Stimulated activated CD8-positive, alpha-beta memory T cell treated with anti-CD3 and anti-CD28 coated beads, Interleukin-7, amount 100 ng/mL, for 24 hours (primary cell): ENCODE results near the gene HNF1A.
"Not testable (repeated sequence)": the region's sequence is repeated elsewhere in the genome, so short reads cannot be mapped to it uniquely, and the experiment has no call there.

ENCODE experiments used
- DNase-seq: peaks from one replicate; pipeline ENCODE4 v3.0.0-alpha.2; 2020; ENCODE audit warnings: low read depth

HNF1A gene

DNA sequence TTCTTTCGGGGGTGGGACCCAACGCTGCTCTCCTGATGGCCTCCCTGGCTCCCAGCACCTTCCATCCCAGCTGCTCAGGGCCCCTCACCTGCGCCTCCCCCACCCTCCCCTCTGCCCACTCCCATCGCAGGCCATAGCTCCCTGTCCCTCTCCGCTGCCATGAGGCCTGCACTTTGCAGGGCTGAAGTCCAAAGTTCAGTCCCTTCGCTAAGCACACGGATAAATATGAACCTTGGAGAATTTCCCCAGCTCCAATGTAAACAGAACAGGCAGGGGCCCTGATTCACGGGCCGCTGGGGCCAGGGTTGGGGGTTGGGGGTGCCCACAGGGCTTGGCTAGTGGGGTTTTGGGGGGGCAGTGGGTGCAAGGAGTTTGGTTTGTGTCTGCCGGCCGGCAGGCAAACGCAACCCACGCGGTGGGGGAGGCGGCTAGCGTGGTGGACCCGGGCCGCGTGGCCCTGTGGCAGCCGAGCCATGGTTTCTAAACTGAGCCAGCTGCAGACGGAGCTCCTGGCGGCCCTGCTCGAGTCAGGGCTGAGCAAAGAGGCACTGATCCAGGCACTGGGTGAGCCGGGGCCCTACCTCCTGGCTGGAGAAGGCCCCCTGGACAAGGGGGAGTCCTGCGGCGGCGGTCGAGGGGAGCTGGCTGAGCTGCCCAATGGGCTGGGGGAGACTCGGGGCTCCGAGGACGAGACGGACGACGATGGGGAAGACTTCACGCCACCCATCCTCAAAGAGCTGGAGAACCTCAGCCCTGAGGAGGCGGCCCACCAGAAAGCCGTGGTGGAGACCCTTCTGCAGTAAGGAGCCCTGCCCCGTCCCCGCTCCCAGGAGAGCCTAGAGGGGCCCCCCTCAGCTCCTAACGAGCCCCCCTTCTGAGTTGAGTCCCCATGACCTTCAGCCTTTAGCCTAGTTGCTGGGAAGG is at the start of gene HNF1A:
TSS of gene HNF1A (plus strand) at position 248 of the 924 bp plus-strand sequence. CDS start at position 474, 226 bp downstream.
- DNase-seq = no peak

GRCh38 chr12:120928864-120929652 is 49.3 kb upstream of the HNF1A start:
- no peak for DNase-seq

- DNase-seq = no peak
These were observed 48.3 kb upstream of the HNF1A start for GRCh38 chr12:120930032-120930431.

DNA sequence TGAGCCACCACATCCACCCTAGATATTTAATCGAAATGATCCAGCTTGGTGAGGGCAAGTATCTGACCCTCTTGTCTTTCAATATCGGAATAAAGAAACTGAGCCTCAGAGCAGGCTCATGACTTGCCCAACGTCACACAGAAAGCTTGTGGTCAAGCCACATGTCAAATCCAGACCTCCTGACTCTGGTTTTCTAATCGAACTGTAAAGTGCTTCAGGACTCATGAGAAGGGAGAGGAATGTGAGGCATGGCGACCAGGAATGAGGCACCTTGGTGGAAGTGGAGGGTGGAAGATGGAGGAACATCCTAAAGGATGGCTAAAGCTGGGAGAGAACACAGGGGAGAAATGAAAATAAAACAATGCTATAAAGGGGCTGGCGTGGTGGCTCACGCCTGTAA is 46.3 kb upstream of the HNF1A start:
- DNase-seq = no peak

DNA sequence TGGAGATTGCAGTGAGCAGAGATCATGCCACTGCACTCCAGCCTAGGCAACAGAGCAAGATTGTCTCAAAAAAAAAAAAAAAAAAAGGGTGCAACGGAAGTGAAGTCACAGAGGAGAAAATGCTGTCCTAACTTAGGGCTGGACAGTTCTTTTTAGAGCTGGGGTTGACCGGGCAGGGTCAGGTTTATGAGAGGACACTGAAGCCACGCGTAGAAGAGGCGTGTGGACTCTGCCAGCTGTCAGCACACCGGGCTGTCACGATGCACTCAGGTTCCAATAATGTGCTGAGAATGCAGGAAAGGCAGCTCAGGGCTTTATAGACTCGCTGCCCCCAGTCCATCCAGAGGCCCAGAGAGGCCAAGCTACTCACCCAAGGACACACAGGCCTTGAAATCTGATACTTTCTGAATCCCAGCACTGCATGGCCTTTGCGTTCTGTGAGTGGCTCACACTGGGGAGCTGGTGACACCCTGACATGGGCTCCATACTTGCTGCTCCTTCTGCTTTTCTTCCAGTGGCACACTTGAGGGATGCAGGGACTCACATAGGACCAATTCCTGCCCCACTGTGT is 45.3 kb upstream of the HNF1A start:
- DNase-seq = no peak

GRCh38 chr12:120933786-120934185 is 44.6 kb upstream of the HNF1A start:
- DNase-seq = no peak

GRCh38 chr12:120936197-120936596 is 42.1 kb upstream of the HNF1A start:
- DNase-seq = no peak

DNA sequence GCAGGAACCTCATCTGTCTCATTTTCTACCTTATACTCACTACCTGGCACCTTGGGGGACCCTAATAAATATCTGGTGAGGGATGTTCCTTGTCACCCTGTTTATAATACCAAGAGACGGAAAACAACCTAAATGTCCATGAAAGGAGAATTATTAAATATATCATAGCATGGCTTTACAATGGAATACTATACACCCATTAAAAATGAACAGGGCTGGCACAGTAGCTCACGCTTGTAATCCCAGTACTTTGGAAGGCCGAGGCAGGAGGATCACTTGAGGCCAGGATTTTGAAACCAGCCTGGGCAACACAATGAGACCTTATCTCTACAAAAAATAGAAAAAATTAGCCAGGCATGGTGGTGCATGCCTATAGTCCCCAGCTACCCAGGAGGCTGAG is 39.8 kb upstream of the HNF1A start:
- no peak for DNase-seq

DNA sequence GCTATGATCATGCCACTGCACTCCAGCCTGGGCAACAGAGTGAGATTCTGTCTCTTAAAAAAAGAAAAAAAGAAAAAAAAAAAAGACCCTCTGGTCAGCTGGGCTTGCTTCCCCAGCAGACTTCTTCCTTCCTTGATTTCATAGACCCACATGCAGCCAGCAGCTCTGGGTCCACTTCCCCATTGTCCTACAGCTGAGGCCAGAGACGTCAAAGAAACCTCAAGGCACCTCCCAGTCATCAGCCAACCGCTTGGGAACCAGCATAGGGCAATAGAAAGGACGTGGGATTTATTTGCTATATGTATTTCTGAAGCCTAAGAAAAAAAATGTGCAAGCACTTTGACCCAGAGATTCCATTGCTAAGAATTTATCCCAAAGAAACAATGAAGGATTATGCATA is 38.8 kb upstream of the HNF1A start:
- no peak for DNase-seq

DNA sequence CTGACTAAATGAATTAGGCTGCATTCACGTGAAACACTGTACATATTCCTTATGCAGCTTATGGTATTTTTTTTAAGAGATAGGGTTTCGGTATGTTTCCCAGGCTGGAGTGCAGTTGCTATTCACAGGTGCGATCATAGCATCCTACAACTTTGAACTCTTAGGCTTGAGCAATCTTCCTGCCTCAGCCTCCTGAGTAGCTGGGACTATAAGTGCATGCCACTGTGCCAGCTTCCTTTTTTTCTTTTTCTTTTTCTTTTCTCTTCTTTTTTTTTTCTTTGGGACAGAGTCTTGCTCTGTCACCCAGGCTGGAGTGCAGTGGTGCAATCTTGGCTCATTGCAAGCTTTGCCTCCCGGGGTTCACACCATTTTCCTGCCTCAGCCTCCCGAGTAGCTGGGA is 38.3 kb upstream of the HNF1A start:
- no peak for DNase-seq

GRCh38 chr12:120940799-120941198 is 37.5 kb upstream of the HNF1A start:
- no peak for DNase-seq

GRCh38 chr12:120941412-120941811 is 36.9 kb upstream of the HNF1A start:
- DNase-seq = no peak

DNA sequence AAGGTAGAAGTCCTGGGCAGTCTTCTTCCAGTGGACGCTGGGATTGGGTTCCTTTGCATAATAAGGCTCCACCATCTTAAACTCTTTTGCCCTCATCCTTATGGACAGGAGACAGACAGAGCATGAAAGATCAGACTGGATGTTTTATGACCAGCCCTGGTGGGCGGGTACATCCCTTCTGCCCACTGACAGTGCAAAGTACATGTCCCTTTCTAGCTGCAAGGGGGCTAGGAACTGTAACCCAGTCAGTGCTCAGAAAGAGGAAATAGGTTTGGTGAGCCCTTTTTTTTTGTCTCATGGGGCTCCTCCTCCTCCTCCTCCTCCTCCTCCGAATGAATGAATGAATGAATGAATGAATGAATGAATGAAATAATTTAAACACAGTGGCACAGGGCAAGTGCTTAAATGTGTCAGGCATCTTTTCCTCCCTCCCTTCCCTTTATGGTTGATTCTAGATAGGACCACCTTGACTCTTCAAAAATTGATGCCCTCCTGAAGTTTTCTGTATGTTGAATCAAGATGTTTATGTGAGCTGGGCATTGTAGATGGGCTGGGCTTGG is 36.4 kb upstream of the HNF1A start:
- no peak for DNase-seq

DNA sequence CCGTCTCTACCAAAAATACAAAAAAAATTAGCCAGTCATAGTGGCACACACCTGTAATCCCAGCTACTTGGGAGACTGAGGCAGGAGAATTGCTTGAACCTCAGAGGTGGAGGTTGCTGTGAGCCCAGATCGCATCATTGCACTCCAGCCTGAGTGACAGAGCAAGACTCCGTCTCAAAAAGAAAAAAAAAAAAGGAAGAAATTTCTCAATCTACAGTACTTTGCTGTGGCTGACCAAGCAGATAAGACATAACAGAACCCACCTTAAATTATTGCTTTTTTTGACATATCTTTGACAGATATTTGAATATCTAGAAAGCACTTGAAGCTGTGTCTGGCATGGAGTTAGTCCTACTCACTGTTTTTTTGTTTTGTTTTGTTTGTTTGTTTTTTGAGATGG is 34.9 kb upstream of the HNF1A start:
- no peak for DNase-seq

DNA sequence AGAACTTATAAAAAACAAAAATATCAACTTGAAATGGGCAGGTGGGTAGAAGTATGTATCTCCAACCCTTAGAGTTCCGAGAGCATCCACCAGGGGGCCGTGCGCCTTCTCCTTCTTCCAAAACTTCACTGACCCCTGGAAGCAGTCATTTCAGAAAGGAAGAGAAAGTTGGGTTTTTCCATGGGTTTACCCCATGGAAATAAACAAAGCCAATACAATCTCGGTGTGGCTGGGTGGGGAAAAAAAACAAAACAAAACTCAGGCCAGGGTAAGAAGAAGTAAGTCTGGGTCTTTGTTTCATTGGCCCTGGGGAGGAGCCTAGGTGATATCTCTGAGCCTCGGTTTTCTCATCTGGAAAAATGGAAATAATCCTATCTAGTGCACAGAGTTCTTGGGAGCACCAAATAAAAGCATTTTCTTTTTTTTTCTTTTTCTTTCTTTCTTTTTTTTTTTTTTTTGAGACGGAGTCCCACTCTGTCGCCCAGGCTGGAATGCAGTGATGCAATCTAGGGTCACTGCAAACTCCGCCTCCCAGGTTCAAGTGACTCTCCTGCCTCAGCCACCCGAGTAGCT is 33.6 kb upstream of the HNF1A start:
- peak; percentile 58 for DNase-seq

GRCh38 chr12:120945516-120945915 is 32.8 kb upstream of the HNF1A start:
- not testable (repeated sequence) for DNase-seq

DNA sequence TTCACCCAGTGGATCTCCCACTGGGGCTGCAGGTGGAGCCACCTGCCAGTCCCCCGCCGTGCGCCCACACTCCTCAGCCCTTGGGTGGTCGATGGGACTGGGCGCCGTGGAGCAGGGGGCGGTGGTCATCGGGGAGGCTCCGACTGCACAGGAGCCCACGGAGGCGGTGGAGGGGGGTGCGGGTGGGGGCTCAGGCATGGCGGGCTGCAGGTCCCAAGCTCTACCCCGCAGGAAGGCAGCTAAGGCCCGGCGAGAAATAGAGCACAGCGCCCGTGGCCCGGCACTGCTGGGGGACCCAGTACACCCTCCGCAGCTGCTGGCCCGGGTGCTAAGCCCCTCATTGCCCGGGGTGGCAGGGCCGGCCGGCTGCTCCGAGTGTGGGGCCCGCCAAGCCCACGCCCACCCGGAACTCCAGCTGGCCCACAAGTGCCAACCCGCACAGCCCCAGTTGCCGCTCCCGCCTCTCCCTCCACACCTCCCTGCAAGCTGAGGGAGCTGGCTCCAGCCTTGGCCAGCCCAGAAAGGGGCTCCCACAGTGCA is 28.0 kb upstream of the HNF1A start:
- DNase-seq = not testable (repeated sequence)

DNA sequence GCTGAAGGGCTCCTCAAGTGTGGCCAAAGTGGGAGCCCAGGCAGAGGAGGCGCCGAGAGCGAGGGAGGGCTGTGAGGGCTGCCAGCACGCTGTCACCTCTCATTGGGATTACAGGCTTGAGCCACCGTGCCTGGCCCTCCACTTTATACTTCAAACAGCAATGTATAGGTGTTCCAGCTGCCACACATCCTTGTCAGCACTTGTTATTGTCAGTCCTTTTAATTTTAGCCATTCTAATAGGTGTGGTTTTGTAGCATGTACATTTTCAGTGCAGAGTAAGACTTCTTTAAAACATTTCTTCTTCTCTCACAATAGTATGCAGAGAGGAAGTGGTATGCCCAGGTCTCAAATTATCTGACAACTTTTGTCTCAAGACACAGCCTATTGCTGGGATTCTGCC is 27.5 kb upstream of the HNF1A start:
- DNase-seq = no peak

DNA sequence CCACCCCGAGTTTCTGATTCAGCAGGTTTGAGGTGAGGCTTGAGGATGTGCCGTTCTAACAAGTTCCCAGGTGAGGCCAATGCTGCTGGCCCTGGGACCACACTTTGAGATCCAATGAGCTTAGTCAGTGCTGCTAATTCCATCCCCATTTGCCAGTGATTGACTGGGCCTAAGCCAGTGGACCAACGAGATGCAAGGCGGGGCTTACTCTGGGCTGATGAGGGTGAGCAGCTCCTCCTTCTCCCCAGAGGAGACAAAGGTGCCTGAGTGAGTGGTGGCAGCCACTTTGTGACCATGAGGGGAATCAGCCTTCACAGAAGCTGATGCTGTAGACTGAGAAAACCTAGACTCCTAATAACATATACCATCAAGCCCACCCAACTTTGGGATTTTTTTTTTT is 23.1 kb upstream of the HNF1A start:
- DNase-seq = no peak

DNA sequence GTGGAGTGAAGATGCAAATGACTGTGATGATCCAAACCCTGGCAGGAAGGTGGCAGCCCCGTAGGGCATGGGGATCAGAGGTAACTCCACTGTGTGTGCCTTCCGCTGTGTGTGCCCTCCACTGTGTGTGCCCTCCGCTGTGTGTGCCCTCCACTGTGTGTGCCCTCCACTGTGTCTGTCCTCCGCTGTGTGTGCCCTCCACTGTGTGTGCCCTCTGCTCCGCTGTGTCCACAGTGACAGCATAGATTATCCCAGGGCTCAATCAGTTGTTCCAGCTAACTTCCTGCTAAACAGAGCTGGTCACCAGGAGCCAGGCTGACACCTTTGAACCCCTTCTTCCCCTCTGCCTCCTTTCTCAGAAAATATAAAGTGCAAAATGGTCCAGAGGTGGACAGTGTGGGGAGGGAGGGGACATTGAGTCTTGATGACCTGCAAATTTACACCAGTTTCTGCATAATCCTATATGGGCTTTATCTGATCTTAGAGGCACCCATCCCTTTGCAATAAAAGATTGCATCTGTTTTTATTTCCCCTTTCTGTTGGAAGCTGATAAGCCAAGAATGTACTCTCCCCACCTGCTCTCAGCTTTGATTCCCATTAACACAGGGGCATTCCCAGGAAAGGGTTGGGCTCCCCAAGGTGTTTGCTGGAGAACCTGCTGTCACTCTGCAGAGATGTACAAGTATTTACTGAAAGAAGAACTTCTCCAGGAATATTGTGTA is 21.6 kb upstream of the HNF1A start:
- DNase-seq = no peak
